IPS DF 4.7 (cell line): ENCODE data around the gene HSPA6.
"Not testable (repeated sequence)": the region's sequence is repeated elsewhere in the genome, so short reads cannot be mapped to it uniquely, and the experiment has no call there.

Source experiments
- DNase-seq: peaks from one replicate; pipeline ENCODE4 v3.0.0-alpha.2; 2013; ENCODE audit warnings: low spot score; ENCODE audit errors: extremely low read depth

The HSPA6 gene

DNA sequence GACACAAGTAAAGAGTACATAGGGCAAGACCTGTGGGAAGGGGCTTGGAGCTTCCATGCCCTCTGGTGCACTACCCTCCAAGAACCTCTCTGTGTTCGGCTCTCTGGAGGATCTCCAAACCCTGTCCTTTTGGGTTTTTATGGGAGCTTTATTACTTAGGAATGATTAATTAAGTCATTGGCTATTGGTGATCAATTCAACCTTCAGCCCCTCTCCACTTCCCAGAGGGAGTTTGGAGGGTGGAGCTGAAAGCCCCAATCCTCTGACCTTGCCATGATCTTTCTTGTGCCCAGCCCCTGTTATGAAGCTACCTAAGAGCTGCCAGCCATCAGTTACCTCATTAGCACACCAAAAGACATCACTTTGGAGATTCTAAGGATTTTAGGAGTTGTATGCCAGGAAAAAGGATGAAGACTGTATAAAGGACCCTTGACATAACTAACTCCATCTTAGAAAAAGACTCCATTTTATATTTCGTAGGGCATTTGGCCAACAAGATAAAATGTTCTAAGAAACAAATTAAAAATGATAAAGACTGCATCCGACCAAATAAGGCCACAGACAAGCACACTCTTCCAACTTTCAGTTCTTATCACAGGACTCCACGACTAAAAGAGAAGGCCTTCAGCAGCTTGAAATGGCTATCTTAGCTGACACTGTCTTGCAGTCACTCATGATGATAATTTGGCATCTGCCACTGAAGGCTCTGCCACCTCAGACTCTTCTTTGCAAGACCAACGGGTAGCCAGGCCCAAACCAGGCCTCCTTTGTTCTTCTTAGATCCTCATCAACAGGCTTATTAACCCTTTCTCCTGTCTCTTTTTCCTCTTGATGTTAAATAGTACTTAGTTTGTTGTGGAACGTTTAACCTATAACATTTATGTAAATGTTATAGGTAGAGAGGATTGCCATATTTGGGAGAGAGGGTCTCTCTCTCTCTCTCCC is 33.4 kb downstream of the HSPA6 start:
- DNase-seq = not testable (repeated sequence)

DNA sequence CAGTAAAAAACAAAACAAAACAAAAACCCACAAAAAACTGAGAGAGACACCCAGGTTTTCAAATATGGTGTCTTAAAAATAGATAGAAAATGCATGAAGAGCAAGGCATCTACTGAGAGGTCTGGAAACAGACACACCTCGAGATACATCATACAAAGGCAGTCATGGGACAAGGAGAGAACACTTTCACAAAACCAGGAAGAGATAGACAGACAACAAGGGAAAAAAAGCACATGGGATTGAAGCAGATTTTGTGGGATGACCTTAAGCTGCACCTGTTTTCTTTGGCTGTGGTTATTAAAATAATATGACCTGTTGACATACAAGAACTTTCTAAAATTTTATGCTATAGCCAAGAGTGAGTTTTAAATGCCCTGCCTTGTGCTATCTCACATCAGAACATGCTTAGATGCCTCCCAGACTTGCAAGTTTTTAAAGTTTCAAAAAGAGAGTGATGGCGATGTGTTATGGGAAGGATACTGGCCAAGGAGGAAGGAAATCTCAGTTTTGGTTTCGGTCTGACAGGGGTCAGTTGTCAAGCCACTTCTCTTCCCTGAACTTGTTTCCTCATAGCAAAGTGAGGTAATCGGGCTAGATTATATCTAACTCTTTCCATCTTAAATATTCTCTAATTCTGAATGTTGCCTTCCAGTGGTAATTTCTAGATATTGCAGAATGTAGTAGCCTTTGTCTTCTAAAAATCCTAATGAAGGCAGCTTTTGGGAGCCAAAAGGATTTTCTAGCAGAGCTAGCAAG is 36.8 kb downstream of the HSPA6 start:
- DNase-seq = not testable (repeated sequence)

DNA sequence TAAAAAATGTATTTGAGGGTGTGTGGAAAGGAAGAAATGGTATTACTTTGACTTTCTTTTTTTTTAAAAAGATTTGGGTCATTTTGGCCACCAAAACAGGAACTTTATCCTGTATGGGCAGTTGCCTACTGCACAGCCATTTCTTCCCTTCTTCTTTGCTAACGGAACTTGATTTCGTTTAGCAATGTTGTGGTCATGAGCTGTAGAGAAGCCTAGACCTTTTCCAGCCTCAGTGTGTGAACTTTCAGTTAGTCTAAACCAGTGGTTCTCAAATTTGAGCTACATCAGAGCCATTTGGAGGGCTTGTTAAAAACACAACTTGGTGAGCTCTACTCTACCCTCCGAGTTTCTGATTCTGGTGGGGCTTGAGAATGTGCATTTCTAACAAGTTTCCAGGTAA is 38.1 kb downstream of the HSPA6 start:
- not testable (repeated sequence) for DNase-seq

DNA sequence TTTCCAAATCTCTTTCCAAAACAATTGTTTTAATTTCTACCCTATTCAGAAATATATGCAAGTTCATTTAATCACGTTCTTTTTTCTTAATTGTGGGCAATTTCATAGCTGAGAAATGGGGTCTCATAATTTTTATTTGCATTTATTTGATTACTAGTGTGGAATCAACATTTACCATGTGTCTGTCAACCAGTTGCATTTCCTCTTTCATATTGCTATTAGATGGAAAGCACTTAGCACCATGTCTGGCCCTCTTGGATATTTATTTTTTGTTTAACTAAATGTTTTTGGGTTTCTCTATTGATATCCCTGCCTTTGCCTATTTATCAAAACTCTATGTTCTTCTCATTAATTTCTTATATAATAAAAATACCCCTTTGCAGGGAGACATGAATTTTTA is 39.2 kb downstream of the HSPA6 start:
- DNase-seq = not testable (repeated sequence)

DNA sequence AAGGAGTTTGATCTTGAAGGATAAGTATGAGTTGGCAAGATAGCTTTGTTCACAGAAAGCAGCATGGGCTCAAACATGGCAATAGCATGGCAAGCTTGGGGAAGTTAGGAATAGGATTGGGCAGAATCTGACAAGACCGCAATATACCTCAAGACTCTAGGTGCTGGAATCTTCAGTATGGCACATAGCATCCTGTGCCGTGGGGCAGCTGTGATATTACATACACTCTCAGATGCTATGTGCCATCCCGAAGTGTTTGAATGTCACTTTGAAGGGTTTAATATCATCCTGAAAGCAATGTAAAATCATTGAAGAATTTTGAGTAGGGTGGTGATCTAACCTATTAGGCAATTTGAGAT is 42.2 kb downstream of the HSPA6 start:
- not testable (repeated sequence) for DNase-seq

DNA sequence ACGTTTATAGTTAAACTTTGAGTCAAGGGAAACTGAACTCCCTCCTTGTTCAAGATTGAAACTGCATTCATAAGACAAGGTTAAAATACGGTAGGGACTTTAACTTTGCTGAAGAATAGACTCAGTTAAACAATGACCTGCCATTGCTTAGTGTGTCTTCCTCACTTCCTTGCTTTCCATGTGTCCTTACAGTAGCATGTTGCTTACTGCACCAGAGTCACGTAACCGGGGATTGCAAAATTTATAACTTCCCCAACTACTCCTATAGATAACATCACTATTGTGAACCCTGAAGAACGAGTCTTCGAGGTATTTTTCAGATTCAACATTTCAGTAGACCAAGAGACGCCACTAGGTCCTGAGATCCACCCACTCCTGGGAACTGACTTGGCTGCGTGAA is 47.4 kb downstream of the HSPA6 start:
- DNase-seq = not testable (repeated sequence)
